HUES48 (cell line): ENCODE measurements around the gene PTPN14.

Source experiments
- H3K27ac ChIP-seq: one replicate; pipeline ENCODE4 v1.7.0; 2013; ENCODE audit warnings: low read depth, low read length, inconsistent platforms
- H3K27me3 ChIP-seq: 2 replicates; pipeline ENCODE4 v1.6.1; 2013; ENCODE audit warnings: mild to moderate bottlenecking, low read length; ENCODE audit not compliant: control insufficient read depth, insufficient read depth
- H3K36me3 ChIP-seq: 2 replicates; pipeline ENCODE4 v1.6.1; 2013; ENCODE audit warnings: low read length; ENCODE audit not compliant: control insufficient read depth, insufficient read depth
- H3K4me1 ChIP-seq: 2 replicates; pipeline ENCODE4 v1.6.1; 2013; ENCODE audit warnings: mild to moderate bottlenecking, low read length; ENCODE audit not compliant: control insufficient read depth, insufficient read depth
- H3K4me3 ChIP-seq: 2 replicates; pipeline ENCODE4 v1.5.1; 2013; ENCODE audit warnings: mild to moderate bottlenecking, low read depth, low read length
- H3K9ac ChIP-seq: 2 replicates; pipeline ENCODE4 v1.6.1; 2013; ENCODE audit warnings: mild to moderate bottlenecking, low read depth, low read length, moderate library complexity
- H3K9me3 ChIP-seq: 2 replicates; pipeline ENCODE4 v1.6.1; 2013; ENCODE audit warnings: low read length; ENCODE audit not compliant: control insufficient read depth, insufficient read depth

The PTPN14 gene

DNA sequence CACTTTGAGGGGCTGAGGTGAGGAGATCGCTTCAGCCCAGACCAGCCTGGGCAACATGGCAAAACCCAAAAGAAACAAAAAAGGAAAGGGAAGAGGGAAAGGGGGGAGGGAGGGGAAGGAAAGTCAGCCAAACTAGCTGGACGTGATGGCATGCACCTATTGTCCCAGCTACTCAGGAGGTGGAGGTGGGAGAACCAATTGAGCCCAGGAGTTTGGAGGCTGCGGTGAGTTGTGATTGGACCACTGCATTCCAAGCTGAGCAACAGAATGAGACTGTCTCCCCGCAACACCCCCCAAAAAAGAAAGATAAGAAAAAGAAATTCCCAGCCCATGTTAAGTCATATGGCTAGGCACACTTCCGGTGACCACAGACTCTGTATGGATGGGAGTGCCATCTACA, 128.4 kb downstream of the PTPN14 start:
- Histone ChIP-seq H3K27me3 (no peaks in the 10 kb centered on the region), H3K9me3 (no peaks in the 10 kb centered on the region), H3K4me1 (peaks cover 41% of the 10 kb centered on the region), H3K36me3 (no peaks in the 10 kb centered on the region), H3K9ac (no peak overlapping the region), H3K27ac (no peak overlapping the region), H3K4me3 (no peak overlapping the region)

- peaks cover 35% of the 10 kb centered on the region for H3K4me1 ChIP-seq
- no peaks in the 10 kb centered on the region for H3K27me3 ChIP-seq
- H3K36me3 ChIP-seq = no peaks in the 10 kb centered on the region
- H3K9ac ChIP-seq = no peak overlapping the region
- H3K27ac ChIP-seq = no peak overlapping the region
- no peaks in the 10 kb centered on the region for H3K9me3 ChIP-seq
- no peak overlapping the region for H3K4me3 ChIP-seq
These were observed 129.2 kb downstream of the PTPN14 start for GRCh38 chr1:214422137-214422671.

DNA sequence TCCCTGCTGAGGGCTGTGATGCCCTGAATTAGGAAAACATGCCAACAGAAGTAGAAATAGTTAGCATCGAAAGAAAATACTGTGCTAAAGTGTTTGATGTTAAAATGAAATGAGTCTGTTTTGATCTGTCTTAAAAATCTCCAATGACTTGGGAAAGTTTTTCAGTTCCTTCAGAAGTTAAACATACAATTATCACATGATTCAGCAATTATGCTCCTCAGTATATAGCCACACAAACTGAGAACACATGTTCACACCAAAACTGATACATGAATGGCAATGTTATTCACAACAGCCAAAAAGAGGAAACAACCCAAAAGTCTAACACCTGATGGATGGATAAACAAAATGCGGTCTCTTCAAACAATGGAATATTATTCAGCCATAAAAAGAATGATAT, 130.6 kb downstream of the PTPN14 start:
- peak overlapping the region; percentile 17 for H3K27ac ChIP-seq
- H3K4me1 ChIP-seq = peaks cover 30% of the 10 kb centered on the region
- no peaks in the 10 kb centered on the region for H3K36me3 ChIP-seq
- H3K9ac ChIP-seq = no peak overlapping the region
- no peak overlapping the region for H3K4me3 ChIP-seq
- H3K27me3 ChIP-seq = no peaks in the 10 kb centered on the region
- no peaks in the 10 kb centered on the region for H3K9me3 ChIP-seq

GRCh38 chr1:214420341-214420740, 131.1 kb downstream of the PTPN14 start:
- peaks cover 30% of the 10 kb centered on the region for H3K4me1 ChIP-seq
- no peak overlapping the region for H3K4me3 ChIP-seq
- H3K9ac ChIP-seq = no peak overlapping the region
- H3K27me3 ChIP-seq = no peaks in the 10 kb centered on the region
- no peaks in the 10 kb centered on the region for H3K9me3 ChIP-seq
- H3K36me3 ChIP-seq = no peaks in the 10 kb centered on the region
- H3K27ac ChIP-seq = peak overlapping the region; percentile 17

DNA sequence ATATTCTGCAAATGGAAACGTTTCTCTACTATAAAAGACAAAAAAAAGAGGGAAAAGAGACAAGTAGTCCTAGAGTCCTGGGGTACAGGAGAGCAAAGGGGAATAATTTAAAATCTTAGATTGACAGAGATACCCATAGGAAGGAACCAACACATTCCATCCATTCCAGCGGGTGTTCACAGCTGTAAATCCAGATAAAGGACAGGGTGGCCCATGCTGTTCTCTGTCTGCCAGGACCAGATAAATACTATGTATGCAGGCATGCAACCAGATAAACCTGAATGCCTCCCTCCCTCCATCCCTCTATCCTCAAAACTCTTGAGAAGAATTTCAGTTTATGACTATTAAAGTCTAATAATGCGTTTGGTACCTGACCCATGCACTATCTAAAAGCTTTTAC, 131.8 kb downstream of the PTPN14 start:
- Histone ChIP-seq H3K9ac (no peak overlapping the region), H3K27ac (peak overlapping the region; percentile 60), H3K4me3 (no peak overlapping the region), H3K4me1 (peaks cover 30% of the 10 kb centered on the region), H3K36me3 (no peaks in the 10 kb centered on the region), H3K9me3 (no peaks in the 10 kb centered on the region), H3K27me3 (no peaks in the 10 kb centered on the region)

- H3K4me3 ChIP-seq = no peak overlapping the region
- H3K27me3 ChIP-seq = no peaks in the 10 kb centered on the region
- no peaks in the 10 kb centered on the region for H3K9me3 ChIP-seq
- peaks cover 29% of the 10 kb centered on the region for H3K4me1 ChIP-seq
- no peak overlapping the region for H3K9ac ChIP-seq
- no peaks in the 10 kb centered on the region for H3K36me3 ChIP-seq
- no peak overlapping the region for H3K27ac ChIP-seq
These were observed 133.0 kb downstream of the PTPN14 start for GRCh38 chr1:214418391-214418790.

- Histone ChIP-seq H3K9ac (no peak overlapping the region), H3K4me1 (peaks cover 22% of the 10 kb centered on the region), H3K4me3 (no peak overlapping the region), H3K27ac (no peak overlapping the region), H3K36me3 (no peaks in the 10 kb centered on the region), H3K9me3 (no peaks in the 10 kb centered on the region), H3K27me3 (no peaks in the 10 kb centered on the region)
These were observed 133.7 kb downstream of the PTPN14 start for GRCh38 chr1:214417545-214418210.

GRCh38 chr1:214416858-214417257, 134.5 kb downstream of the PTPN14 start:
- Histone ChIP-seq H3K36me3 (no peaks in the 10 kb centered on the region), H3K27ac (no peak overlapping the region), H3K4me3 (no peak overlapping the region), H3K9me3 (no peaks in the 10 kb centered on the region), H3K27me3 (no peaks in the 10 kb centered on the region), H3K4me1 (peaks cover 22% of the 10 kb centered on the region), H3K9ac (no peak overlapping the region)

GRCh38 chr1:214416417-214416816, 135.0 kb downstream of the PTPN14 start:
- Histone ChIP-seq H3K9ac (no peak overlapping the region), H3K4me3 (no peak overlapping the region), H3K9me3 (no peaks in the 10 kb centered on the region), H3K27ac (no peak overlapping the region), H3K27me3 (no peaks in the 10 kb centered on the region), H3K36me3 (no peaks in the 10 kb centered on the region), H3K4me1 (peaks cover 22% of the 10 kb centered on the region)

DNA sequence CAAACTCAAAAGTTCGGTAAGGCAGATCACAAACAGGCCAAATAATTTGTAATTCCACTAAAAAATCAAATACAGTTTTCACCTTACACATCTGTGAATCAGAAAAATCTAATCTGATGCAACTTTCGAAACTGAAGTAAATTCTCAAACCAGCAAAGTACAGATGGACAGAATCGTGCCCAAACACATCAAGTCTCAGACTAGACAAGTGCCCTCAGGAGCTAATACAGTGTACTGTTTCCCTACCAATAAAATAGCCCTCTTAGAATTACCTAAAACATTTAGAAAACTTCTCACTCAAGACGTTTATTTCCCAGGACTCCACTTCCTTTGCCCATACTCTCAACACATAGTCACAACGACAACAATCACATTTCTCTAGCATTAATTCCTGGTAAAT, 136.3 kb downstream of the PTPN14 start:
- H3K4me1 ChIP-seq = peaks cover 15% of the 10 kb centered on the region
- no peaks in the 10 kb centered on the region for H3K9me3 ChIP-seq
- no peak overlapping the region for H3K4me3 ChIP-seq
- peaks cover 9% of the 10 kb centered on the region; the same call in 1 of the 2 replicates for H3K36me3 ChIP-seq
- H3K27ac ChIP-seq = no peak overlapping the region
- no peaks in the 10 kb centered on the region for H3K27me3 ChIP-seq
- no peak overlapping the region for H3K9ac ChIP-seq

GRCh38 chr1:214414691-214415090, 136.7 kb downstream of the PTPN14 start:
- H3K4me1 ChIP-seq = peaks cover 11% of the 10 kb centered on the region
- H3K4me3 ChIP-seq = no peak overlapping the region
- no peaks in the 10 kb centered on the region for H3K9me3 ChIP-seq
- H3K36me3 ChIP-seq = peaks cover 9% of the 10 kb centered on the region; the same call in 1 of the 2 replicates
- H3K27ac ChIP-seq = no peak overlapping the region
- H3K9ac ChIP-seq = no peak overlapping the region
- no peaks in the 10 kb centered on the region for H3K27me3 ChIP-seq
